GM03348 (cell line): ENCODE data around the gene IL31.
"Not testable (repeated sequence)": the region's sequence is repeated elsewhere in the genome, so short reads cannot be mapped to it uniquely, and the experiment has no call there.

ENCODE experiments used
- DNase-seq: peaks from one replicate; pipeline ENCODE4 v3.0.0; 2012; ENCODE audit warnings: low spot score

Gene IL31

GRCh38 chr12:122174155-122174845, at the start of gene IL31:
TSS of gene IL31 (minus strand) at chr12:122174221. CDS start at chr12:122174172, 49 bp downstream.
- no peak for DNase-seq

- DNase-seq = no peak
Observed at GRCh38 chr12:122216445-122216844, 42.4 kb upstream of the IL31 start.

GRCh38 chr12:122215771-122216170, 41.8 kb upstream of the IL31 start:
- no peak for DNase-seq

GRCh38 chr12:122208073-122208820, 34.2 kb upstream of the IL31 start:
- no peak for DNase-seq

GRCh38 chr12:122207391-122207790, 33.4 kb upstream of the IL31 start:
- DNase-seq = no peak

GRCh38 chr12:122206976-122207375, 33.0 kb upstream of the IL31 start:
- no peak for DNase-seq

- no peak for DNase-seq
Observed at GRCh38 chr12:122206111-122206881, 32.3 kb upstream of the IL31 start.

- no peak for DNase-seq
Observed at GRCh38 chr12:122205053-122205925, 31.3 kb upstream of the IL31 start.

GRCh38 chr12:122204167-122205052, 30.4 kb upstream of the IL31 start:
- no peak for DNase-seq

GRCh38 chr12:122203301-122204166, 29.5 kb upstream of the IL31 start, which contains the start of gene B3GNT4:
TSS of gene B3GNT4 (plus strand) at chr12:122203709. CDS start at chr12:122204619, 910 bp downstream.
- DNase-seq = peak; percentile 83

- not testable (repeated sequence) for DNase-seq
Observed at GRCh38 chr12:122202811-122203210, 28.8 kb upstream of the IL31 start.

- DNase-seq = no peak
Observed at GRCh38 chr12:122202017-122202416, 28.0 kb upstream of the IL31 start.

- DNase-seq = no peak
Observed at GRCh38 chr12:122201381-122201780, 27.4 kb upstream of the IL31 start.

- DNase-seq = no peak
Observed at GRCh38 chr12:122200541-122201175, 26.6 kb upstream of the IL31 start.

- no peak for DNase-seq
Observed at GRCh38 chr12:122199484-122200355, 25.7 kb upstream of the IL31 start.

- no peak for DNase-seq
Observed at GRCh38 chr12:122197612-122197966, 23.6 kb upstream of the IL31 start.

- DNase-seq = no peak
Observed at GRCh38 chr12:122195405-122195804, 21.4 kb upstream of the IL31 start.

GRCh38 chr12:122194804-122195203, 20.8 kb upstream of the IL31 start:
- no peak for DNase-seq
